Superior temporal gyrus (tissue), 1 donor: Measurements from ENCODE around the gene AAMDC.

ENCODE experiments used
- DNase-seq: peaks from one replicate; pipeline ENCODE4 v3.0.0-alpha.2; 2016; ENCODE audit errors: extremely low spot score

AAMDC gene

DNA sequence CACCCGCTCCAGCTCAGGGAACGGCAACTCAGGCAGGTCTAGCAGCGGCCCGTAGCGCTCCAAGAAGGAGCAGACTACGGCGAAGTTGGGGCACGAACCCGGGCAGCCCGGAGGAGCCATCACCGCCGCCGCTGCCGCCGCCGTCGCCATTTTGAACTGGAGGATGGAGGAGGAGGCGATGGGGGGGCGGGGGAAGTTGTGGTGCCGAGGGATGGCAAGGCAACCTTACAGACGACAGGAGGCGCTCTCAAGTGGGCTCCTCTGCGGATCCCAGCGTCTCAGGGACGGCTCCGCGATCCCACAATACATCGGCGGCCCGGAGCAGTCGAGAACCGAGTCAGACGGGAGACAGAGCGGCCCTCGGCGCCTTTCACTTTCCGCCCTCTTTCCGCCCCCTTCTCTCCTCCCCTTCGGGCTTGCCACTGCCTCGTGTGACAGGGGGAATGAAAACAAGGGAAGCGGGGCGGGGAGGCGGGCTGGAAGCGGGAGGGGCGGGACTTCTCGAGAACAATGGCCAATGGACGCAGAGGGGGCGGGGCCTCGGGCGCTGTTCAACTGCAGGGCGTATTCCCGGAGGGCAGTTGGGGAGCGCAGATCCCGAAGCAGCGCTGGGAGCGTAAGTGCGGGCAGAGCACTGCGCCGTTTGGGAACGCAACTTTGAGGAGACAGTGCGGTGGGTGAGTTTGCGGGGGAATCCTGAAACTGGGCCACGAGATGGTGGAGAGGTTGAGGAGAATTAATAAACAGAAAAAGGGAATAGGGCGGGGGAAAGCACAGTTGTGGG, at the start of gene AAMDC, which contains the start of gene RSF1:
Gene AAMDC, plus strand, starts transcription at position 580 of the 784 bp plus-strand sequence. CDS start 21,353 bp downstream, outside the sequence.
Gene RSF1, minus strand, starts transcription at position 158 of the 784 bp plus-strand sequence. Its CDS starts 8 bp downstream, at position 150.
- DNase-seq = peak; percentile 97

DNA sequence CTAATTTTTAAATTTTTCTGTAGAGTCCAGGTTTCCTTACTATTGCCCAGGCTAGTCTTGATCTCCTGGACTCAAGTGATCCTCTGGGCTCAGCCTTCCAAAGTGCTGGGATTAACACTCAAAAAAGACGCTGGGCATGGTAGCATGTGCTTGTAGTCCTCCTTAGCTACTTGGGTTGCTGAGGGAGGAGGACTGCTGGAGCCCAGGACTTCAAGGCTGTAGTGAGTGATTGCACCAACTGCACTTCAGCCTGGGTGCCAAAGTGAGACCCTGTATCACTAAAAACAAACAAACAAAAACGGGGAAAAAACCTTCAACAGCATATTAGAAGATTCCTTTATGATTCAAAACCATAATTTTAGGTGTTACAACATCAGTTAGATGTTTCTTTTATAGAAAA, 45.0 kb upstream of the AAMDC start:
- DNase-seq = no peak

DNA sequence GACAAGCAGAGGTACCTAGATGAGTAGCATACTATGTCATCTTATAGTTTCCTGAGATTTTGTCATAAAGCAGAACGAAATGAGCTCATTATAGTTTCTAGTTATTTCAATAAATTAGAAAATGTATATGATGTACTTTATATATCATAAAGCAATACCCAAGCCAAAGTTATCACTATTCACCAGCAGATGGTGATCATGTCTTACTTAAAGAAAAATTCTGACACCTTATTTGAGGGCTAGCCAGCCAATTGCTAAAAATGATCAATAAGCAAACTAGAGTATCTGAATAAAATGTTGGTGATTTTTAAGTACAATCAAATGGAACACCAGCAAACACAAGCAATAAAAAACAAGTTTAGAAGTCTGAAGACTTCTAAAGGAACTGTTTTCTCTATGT, 44.5 kb upstream of the AAMDC start:
- DNase-seq = no peak

DNA sequence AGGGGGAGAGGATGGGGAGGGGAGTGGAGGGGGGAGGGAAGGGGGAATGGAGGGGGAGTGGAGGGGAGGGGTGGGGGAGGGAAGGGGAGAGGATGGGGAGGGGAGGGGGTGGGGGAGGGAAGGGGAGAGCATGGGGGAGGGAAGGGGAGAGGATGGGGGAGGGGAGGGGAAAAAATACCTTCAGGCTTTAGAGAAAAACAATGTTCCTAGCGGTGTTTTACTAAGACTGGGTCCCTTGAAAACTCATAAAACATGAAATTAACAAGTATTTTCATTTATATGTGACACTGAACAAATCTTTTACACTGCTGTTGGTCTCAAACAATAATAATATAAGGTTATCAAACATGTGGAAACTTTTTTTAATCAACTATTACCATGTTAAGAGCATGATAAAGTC, 42.8 kb upstream of the AAMDC start:
- no peak for DNase-seq

GRCh38 chr11:77778549-77778948, 42.4 kb upstream of the AAMDC start:
- no peak for DNase-seq

DNA sequence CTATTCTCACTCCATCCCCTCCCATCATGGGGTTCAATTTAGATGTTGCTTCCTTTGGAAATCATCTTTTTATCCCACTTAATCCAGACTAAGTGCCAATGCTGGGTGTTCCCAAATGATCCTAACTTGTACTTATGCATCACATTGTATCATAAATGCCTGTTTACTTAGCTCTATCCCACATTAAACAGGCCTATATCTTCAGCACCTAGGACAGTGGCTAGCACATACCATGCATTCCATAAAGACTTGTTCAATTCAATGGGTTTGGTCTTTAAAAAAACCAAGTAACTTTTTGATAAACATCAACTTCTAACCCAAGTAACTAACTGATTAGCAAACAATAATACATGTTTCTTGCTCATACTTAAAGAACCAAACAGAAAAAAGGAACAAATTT, 41.0 kb upstream of the AAMDC start:
- no peak for DNase-seq

DNA sequence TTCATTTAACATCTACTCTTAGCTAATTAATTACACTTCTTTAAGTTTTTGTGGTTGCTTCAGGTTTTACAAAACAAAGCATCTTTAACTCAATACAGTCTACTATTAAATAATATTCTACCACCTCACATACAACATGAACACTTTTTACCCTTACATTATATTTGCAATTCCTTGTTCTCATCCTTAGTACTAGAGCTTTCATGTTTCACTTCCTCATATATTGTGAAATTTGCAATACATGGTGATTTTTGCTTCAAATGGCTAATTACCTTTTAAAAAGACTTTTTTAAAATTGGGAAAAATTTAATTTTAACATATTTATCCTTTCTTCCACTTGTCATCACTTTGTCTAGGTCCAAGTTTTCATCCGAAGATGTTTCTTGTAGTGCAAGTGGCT, 37.9 kb upstream of the AAMDC start:
- DNase-seq = no peak

- DNase-seq = no peak
Observed at GRCh38 chr11:77784572-77784971, 36.4 kb upstream of the AAMDC start.

DNA sequence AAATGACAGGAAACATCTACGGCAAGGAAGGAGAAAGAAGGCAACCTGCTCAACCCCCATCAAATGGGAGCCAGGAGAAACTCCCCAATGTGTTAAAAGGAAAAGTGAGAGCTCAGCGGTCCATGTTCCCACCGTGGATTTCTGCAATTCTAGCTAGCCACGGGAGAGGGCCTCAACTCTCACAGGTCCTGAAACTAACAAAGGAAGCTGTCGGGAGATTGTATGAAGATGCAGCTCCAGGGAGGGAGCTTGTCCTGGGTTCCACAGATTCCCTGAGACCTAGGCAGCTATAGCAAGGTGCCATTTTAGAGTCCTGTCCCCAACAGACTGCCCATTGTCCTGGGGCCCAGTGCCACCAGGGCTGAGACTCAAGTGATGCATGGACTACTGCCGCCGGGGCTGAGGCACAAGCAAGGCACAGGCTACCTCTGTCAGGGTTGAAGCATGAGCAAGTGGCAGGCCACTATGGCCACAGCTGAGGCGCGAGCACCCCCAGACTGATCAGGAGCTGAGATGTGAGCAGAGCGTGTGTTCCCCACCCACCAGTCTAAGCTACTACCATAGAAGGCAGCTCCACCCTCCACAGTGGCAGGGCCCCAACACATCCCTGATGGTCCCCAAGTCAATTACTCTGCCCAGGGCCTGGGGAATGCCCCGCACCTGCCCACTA, 31.7 kb upstream of the AAMDC start:
- DNase-seq = no peak

DNA sequence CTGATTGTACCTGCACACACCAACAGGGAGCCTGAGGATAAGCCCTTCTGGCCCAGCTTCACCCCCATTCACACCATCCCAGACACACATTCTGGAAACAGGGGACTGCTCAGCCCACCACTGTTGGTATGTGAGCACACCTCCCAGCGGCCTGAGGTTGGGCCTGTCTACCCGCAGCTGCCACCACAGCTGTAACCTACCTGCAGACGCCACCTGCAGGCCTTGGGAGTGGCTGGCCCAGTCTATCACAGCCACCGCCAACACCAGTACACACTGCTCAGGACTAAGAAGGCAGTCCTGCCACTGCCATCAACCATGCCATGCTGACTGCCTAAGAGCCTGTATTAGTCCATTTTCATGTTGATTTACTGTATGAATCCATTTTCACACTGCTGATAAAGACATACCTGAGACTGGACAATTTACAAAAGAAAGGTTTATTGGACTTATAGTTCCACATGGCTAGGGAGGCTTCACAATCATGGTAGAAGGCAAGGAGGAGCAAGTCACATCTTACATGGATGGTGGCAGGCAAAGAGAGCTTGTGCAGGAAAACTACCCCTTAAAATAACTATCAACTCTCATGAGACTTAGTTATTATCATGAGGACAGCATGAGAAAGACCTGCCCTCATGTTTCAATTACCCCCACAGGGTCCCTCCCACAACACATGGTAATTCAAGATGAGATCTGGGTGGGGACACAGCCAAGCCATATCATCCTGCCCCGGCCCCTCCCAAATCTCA, 31.0 kb upstream of the AAMDC start:
- DNase-seq = no peak

GRCh38 chr11:77791301-77791700, 29.6 kb upstream of the AAMDC start:
- no peak for DNase-seq

GRCh38 chr11:77793972-77794371, 27.0 kb upstream of the AAMDC start:
- no peak for DNase-seq

GRCh38 chr11:77799338-77799737, 21.6 kb upstream of the AAMDC start:
- no peak for DNase-seq

GRCh38 chr11:77800449-77800848, 20.5 kb upstream of the AAMDC start:
- DNase-seq = no peak

DNA sequence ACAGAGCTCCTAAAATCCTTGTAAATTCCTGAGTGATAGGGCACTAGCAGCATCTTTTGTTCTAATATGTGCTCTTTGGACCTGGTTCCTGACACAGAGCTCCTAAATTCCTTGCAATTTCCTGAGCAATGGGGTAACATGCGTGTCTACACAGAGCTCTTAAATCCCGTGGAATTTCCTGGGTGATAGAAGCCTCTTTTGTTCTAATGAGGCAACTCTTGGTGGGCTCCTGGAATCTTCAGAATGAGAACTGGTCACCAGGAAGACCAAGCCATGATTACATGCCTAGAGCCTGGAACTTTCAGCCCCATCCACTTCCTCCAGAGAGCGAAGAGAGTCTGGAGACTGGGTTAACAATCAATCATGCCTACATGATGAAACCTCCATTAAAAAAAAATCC, 19.5 kb upstream of the AAMDC start:
- DNase-seq = no peak

GRCh38 chr11:77806415-77806814, 14.5 kb upstream of the AAMDC start:
- no peak for DNase-seq

GRCh38 chr11:77806993-77807392, 14.0 kb upstream of the AAMDC start:
- DNase-seq = no peak

DNA sequence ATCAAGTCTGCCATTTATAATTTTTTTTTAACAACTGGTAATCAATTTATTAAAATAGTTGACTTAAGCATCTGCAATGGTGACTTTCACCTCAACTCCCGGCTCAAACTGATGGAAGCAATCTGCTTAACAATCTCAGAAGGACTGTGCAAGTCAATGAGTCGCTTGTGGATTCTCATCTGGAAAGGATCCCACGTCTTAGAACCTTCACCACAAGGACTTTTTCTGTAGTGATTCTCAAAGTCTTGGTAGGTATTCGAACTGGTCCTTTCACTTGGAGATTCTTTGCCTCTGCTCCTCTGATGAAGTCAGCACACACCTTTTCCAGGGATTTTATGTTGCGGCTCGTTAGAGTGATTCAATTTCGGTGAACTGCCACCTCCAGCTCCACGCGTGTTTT, 7.7 kb upstream of the AAMDC start:
- no peak for DNase-seq

DNA sequence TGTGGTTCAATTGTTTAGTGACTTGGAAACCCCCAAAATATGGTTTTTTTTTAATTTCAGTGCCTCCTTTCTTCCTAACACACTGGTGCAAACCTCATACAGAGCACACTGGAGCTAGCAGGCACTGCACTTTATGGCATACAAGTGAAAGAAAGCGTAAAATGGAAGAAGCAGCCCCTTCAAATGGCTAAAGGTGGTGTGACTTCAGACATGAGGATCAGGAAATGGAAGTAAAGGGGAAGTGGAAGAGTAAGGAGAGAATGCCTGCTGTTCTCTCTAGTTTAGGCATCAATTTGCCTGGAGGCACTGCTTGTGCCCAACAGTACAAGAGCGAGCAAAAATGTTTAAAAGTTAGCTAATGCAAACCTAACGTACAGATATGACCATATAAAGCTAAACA, 6.1 kb upstream of the AAMDC start:
- no peak for DNase-seq

DNA sequence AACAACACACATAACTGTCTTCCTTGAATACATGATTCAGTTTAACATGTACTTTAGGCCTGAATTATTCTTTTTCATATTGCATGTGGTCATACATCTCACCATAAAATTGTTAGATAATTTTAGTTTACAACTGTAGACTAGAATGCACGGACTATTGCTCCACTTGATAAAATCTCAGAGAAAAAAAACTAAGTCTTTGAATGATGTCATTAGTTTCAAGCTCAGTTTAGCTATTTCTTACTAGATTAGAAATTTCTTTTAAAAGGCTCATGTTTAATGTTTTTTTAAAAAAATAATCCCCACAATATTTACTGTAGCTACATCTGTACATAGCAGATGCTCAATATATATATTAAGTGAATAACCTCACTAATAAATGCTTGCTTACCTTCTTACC, 5.5 kb upstream of the AAMDC start:
- no peak for DNase-seq

GRCh38 chr11:77819411-77819920, 1.5 kb upstream of the AAMDC start:
- DNase-seq = peak; percentile 90

- peak; percentile 46 for DNase-seq
Observed at GRCh38 chr11:77819921-77820564, 901 bp upstream of the AAMDC start.
